T-helper 2 cell treated with Interferon-gamma antibody and Interleukin-4, amounts not matched to agents 5 μg/mL and 100 μg/mL, for 36 hours (primary cell): ENCODE data around the gene TMEM154.

Source experiments
- DNase-seq: peaks from one replicate; pipeline ENCODE4 v3.0.0; 2021; ENCODE audit warnings: low spot score
- H3K27ac Mint-ChIP-seq: one replicate; pipeline ENCODE4 v1.8.0; 2021; ENCODE audit warnings: mild to moderate bottlenecking, mixed read lengths
- H3K27me3 Mint-ChIP-seq: one replicate; pipeline ENCODE4 v1.8.0; 2021; ENCODE audit warnings: low read depth, mixed read lengths
- H3K36me3 Mint-ChIP-seq: one replicate; pipeline ENCODE4 v1.8.0; 2021; ENCODE audit warnings: low read depth, mixed read lengths
- H3K4me1 Mint-ChIP-seq: one replicate; pipeline ENCODE4 v1.8.0; 2021; ENCODE audit warnings: low read depth, mixed read lengths
- H3K4me3 Mint-ChIP-seq: one replicate; pipeline ENCODE4 v1.8.0; 2022; ENCODE audit warnings: mild to moderate bottlenecking, moderate library complexity, mixed read lengths
- H3K9me3 Mint-ChIP-seq: one replicate; pipeline ENCODE4 v1.8.0; 2021; ENCODE audit warnings: mixed read lengths

Gene TMEM154

GRCh38 chr4:152613841-152614721 lies 65.7 kb downstream of the TMEM154 start:
- peaks cover 2% of the 10 kb centered on the region for H3K4me1 Mint-ChIP-seq
- DNase-seq, result no peak

GRCh38 chr4:152613351-152613750 lies 66.4 kb downstream of the TMEM154 start:
- H3K36me3 Mint-ChIP-seq, result no peaks in the 10 kb centered on the region
- no peak overlapping the region for H3K4me3 Mint-ChIP-seq
- peaks cover 9% of the 10 kb centered on the region for H3K27me3 Mint-ChIP-seq
- H3K27ac Mint-ChIP-seq, result no peak overlapping the region
- H3K4me1 Mint-ChIP-seq, result peaks cover 2% of the 10 kb centered on the region
- no peak for DNase-seq
- H3K9me3 Mint-ChIP-seq, result no peaks in the 10 kb centered on the region

More at GRCh38 chr4:152613841-152614721, 65.7 kb downstream of the TMEM154 start:
- peaks cover 9% of the 10 kb centered on the region for H3K27me3 Mint-ChIP-seq
- H3K9me3 Mint-ChIP-seq, result no peaks in the 10 kb centered on the region
- no peak overlapping the region for H3K4me3 Mint-ChIP-seq
- H3K36me3 Mint-ChIP-seq, result no peaks in the 10 kb centered on the region
- no peak overlapping the region for H3K27ac Mint-ChIP-seq

GRCh38 chr4:152610131-152610530 lies 69.7 kb downstream of the TMEM154 start:
- Mint-ChIP-seq H3K4me1 (peaks cover 2% of the 10 kb centered on the region), H3K9me3 (no peaks in the 10 kb centered on the region), H3K27ac (no peak overlapping the region), H3K4me3 (no peak overlapping the region), H3K36me3 (no peaks in the 10 kb centered on the region), H3K27me3 (peaks cover 5% of the 10 kb centered on the region)
- DNase-seq, result no peak

- no peaks in the 10 kb centered on the region for H3K9me3 Mint-ChIP-seq
- peaks cover 2% of the 10 kb centered on the region for H3K4me1 Mint-ChIP-seq
- no peaks in the 10 kb centered on the region for H3K36me3 Mint-ChIP-seq
- no peak overlapping the region for H3K4me3 Mint-ChIP-seq
- no peak overlapping the region for H3K27ac Mint-ChIP-seq
- no peak for DNase-seq
- peaks cover 3% of the 10 kb centered on the region for H3K27me3 Mint-ChIP-seq
Measured at GRCh38 chr4:152609481-152609880, 70.3 kb downstream of the TMEM154 start.

GRCh38 chr4:152607178-152607577 lies 72.6 kb downstream of the TMEM154 start:
- Mint-ChIP-seq H3K4me1 (peaks cover 2% of the 10 kb centered on the region), H3K27ac (no peak overlapping the region), H3K36me3 (no peaks in the 10 kb centered on the region), H3K27me3 (peaks cover 4% of the 10 kb centered on the region), H3K9me3 (no peaks in the 10 kb centered on the region), H3K4me3 (no peak overlapping the region)
- DNase-seq, result no peak

- no peak for DNase-seq
- H3K4me3 Mint-ChIP-seq, result no peak overlapping the region
- peaks cover 4% of the 10 kb centered on the region for H3K27me3 Mint-ChIP-seq
- H3K27ac Mint-ChIP-seq, result no peak overlapping the region
- H3K36me3 Mint-ChIP-seq, result no peaks in the 10 kb centered on the region
- H3K9me3 Mint-ChIP-seq, result no peaks in the 10 kb centered on the region
- H3K4me1 Mint-ChIP-seq, result peaks cover 2% of the 10 kb centered on the region
Measured at GRCh38 chr4:152606753-152607152, 73.0 kb downstream of the TMEM154 start.

- Mint-ChIP-seq H3K36me3 (no peaks in the 10 kb centered on the region), H3K4me3 (no peak overlapping the region), H3K27me3 (peaks cover 2% of the 10 kb centered on the region), H3K27ac (no peak overlapping the region), H3K9me3 (no peaks in the 10 kb centered on the region), H3K4me1 (peaks cover under 1% of the 10 kb centered on the region)
- DNase-seq, result no peak
Measured at GRCh38 chr4:152605641-152606335, 74.0 kb downstream of the TMEM154 start.

GRCh38 chr4:152605031-152605430 lies 74.8 kb downstream of the TMEM154 start:
- no peak overlapping the region for H3K27ac Mint-ChIP-seq
- DNase-seq, result no peak
- no peaks in the 10 kb centered on the region for H3K4me1 Mint-ChIP-seq
- H3K27me3 Mint-ChIP-seq, result peaks cover 2% of the 10 kb centered on the region
- no peaks in the 10 kb centered on the region for H3K9me3 Mint-ChIP-seq
- H3K4me3 Mint-ChIP-seq, result no peak overlapping the region
- H3K36me3 Mint-ChIP-seq, result no peaks in the 10 kb centered on the region

GRCh38 chr4:152601156-152601555 lies 78.6 kb downstream of the TMEM154 start:
- Mint-ChIP-seq H3K4me3 (no peak overlapping the region), H3K9me3 (no peaks in the 10 kb centered on the region), H3K27me3 (peaks cover 2% of the 10 kb centered on the region), H3K27ac (no peak overlapping the region), H3K4me1 (no peaks in the 10 kb centered on the region), H3K36me3 (no peaks in the 10 kb centered on the region)
- DNase-seq, result no peak

GRCh38 chr4:152599636-152600035 lies 80.2 kb downstream of the TMEM154 start:
- no peaks in the 10 kb centered on the region for H3K9me3 Mint-ChIP-seq
- H3K27ac Mint-ChIP-seq, result no peak overlapping the region
- H3K4me1 Mint-ChIP-seq, result no peaks in the 10 kb centered on the region
- DNase-seq, result no peak
- H3K36me3 Mint-ChIP-seq, result no peaks in the 10 kb centered on the region
- peaks cover 3% of the 10 kb centered on the region for H3K27me3 Mint-ChIP-seq
- H3K4me3 Mint-ChIP-seq, result no peak overlapping the region

- H3K36me3 Mint-ChIP-seq, result no peaks in the 10 kb centered on the region
- H3K27me3 Mint-ChIP-seq, result peaks cover 4% of the 10 kb centered on the region
Measured at GRCh38 chr4:152599095-152599494, 80.7 kb downstream of the TMEM154 start.

GRCh38 chr4:152598454-152598853 lies 81.3 kb downstream of the TMEM154 start:
- H3K36me3 Mint-ChIP-seq, result no peaks in the 10 kb centered on the region
- no peak overlapping the region for H3K4me3 Mint-ChIP-seq
- H3K9me3 Mint-ChIP-seq, result no peaks in the 10 kb centered on the region
- H3K27ac Mint-ChIP-seq, result no peak overlapping the region
- H3K4me1 Mint-ChIP-seq, result no peaks in the 10 kb centered on the region
- peaks cover 5% of the 10 kb centered on the region for H3K27me3 Mint-ChIP-seq
- no peak for DNase-seq

More at GRCh38 chr4:152599095-152599494, 80.7 kb downstream of the TMEM154 start:
- Mint-ChIP-seq H3K4me1 (no peaks in the 10 kb centered on the region), H3K4me3 (no peak overlapping the region), H3K27ac (no peak overlapping the region), H3K9me3 (no peaks in the 10 kb centered on the region)
- DNase-seq, result no peak

- Mint-ChIP-seq H3K4me1 (peaks cover 8% of the 10 kb centered on the region), H3K27ac (no peak overlapping the region), H3K36me3 (no peaks in the 10 kb centered on the region), H3K9me3 (no peaks in the 10 kb centered on the region), H3K27me3 (peaks cover 13% of the 10 kb centered on the region), H3K4me3 (no peak overlapping the region)
- no peak for DNase-seq
Measured at GRCh38 chr4:152594978-152595925, 84.5 kb downstream of the TMEM154 start.
